ENCODE data around the gene CTXN2. TPM values are rescaled to one million over a fixed set of nuclear protein-coding genes. Genes with fewer than 3 reads are reported as not detected.

CTXN2 gene
- total and polyA plus RNA-seq, 2 of the 13 experiments (the other 11 are each of a cell fraction or from before 2014, with no cell fraction given), result not detected

DNA sequence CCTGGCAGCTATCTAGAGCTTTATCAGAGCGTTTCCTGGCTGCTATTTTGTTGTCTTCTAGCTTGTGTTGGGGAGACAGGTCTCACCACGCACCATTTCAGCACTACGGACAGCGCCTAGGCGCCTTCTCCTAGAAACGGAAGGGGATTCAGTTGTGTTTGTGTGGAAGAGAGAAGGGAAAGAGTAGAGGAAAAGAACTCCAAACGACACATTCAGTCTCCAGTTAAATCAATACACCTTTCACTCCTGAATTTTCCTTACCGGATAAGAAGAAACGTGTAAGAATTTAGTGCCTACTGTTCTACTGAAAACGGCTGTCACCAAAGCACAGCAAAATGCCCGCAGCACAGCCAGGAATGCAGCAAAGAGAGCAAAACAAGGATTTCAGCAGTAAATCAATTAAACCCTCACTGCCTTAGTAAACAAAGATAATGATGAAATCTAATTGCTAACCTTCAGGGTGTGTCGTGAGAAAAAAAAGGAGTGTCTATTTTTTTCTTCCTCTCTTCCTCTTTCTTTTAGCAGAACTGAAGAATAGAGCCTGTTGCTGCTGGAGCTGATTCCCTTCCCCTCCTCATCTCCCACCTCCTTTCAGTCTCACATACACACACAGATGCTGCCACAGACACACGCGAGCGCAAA lies 412 bp upstream of the CTXN2 start (continued):
- TF ChIP-seq RELA (CRISPR knock-in tag; IDR thresholded peaks at IDR 0.05) (no peak), BHLHE40 (IDR thresholded peaks at IDR 0.05; ENCODE audit: low read length) (no peak), ZMAT3 (CRISPR knock-in tag; conservative IDR thresholded peaks at IDR 0.05) (0 out of 2 replicates have a peak, but pooled peaks have one; percentile 32), SALL1 (CRISPR knock-in tag; IDR thresholded peaks at IDR 0.05) (peak; percentile 29; the same call in 1 of the 2 replicates), ZBTB3 (CRISPR knock-in tag; IDR thresholded peaks at IDR 0.05; ENCODE audit: borderline replicate concordance, low read depth) (no peak), KLF13 (CRISPR knock-in tag; IDR thresholded peaks at IDR 0.05) (no peak), NFE2L2 (IDR thresholded peaks at IDR 0.05; ENCODE audit: low read length) (no peak), SETDB1 (CRISPR knock-in tag; IDR thresholded peaks at IDR 0.05; ENCODE audit: borderline replicate concordance) (no peak), ZNF180 (CRISPR knock-in tag; IDR thresholded peaks at IDR 0.05; ENCODE audit: borderline replicate concordance, low read depth) (no peak), DMAP1 (CRISPR knock-in tag; IDR thresholded peaks at IDR 0.05) (no peak), RAD51 (IDR thresholded peaks at IDR 0.05; ENCODE audit: borderline replicate concordance) (no peak), PAX8 (CRISPR knock-in tag; IDR thresholded peaks at IDR 0.05; ENCODE audit: borderline replicate concordance) (no peak; the same call in 1 of the 2 replicates), ZFP37 (CRISPR knock-in tag; IDR thresholded peaks at IDR 0.05; ENCODE audit: borderline replicate concordance) (no peak), BCL6 (CRISPR knock-in tag; IDR thresholded peaks at IDR 0.05) (no peak), AKAP8 (CRISPR knock-in tag; IDR thresholded peaks at IDR 0.05) (no peak), POLR2G (IDR thresholded peaks at IDR 0.05; ENCODE audit: low read depth, low read length) (no peak), NCOA5 (CRISPR knock-in tag; IDR thresholded peaks at IDR 0.05) (no peak), RBM39 (IDR thresholded peaks at IDR 0.05; ENCODE audit: low read depth, low read length, poor library complexity, severe bottlenecking) (no peak), ZNF556 (CRISPR knock-in tag; IDR thresholded peaks at IDR 0.05; ENCODE audit: borderline replicate concordance) (no peak), ZFX (CRISPR knock-in tag; IDR thresholded peaks at IDR 0.05; ENCODE audit: low read depth) (no peak), AGO1 (IDR thresholded peaks at IDR 0.05; ENCODE audit: low read depth, low read length, poor library complexity, severe bottlenecking) (no peak), ZNF501 (CRISPR knock-in tag; IDR thresholded peaks at IDR 0.05) (no peak)
- TF ChIP-seq, protein P1, sequence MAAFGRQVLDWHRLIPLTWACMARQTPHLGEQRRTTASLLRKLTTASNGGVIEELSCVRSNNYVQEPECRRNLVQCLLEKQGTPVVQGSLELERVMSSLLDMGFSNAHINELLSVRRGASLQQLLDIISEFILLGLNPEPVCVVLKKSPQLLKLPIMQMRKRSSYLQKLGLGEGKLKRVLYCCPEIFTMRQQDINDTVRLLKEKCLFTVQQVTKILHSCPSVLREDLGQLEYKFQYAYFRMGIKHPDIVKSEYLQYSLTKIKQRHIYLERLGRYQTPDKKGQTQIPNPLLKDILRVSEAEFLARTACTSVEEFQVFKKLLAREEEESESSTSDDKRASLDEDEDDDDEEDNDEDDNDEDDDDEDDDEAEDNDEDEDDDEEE (CRISPR knock-in tag; IDR thresholded peaks at IDR 0.05), result no peak
- TF ChIP-seq, protein P2, sequence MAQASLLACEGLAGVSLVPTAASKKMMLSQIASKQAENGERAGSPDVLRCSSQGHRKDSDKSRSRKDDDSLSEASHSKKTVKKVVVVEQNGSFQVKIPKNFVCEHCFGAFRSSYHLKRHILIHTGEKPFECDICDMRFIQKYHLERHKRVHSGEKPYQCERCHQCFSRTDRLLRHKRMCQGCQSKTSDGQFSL (CRISPR knock-in tag; IDR thresholded peaks at IDR 0.05), result no peak
- TF ChIP-seq, protein P3, sequence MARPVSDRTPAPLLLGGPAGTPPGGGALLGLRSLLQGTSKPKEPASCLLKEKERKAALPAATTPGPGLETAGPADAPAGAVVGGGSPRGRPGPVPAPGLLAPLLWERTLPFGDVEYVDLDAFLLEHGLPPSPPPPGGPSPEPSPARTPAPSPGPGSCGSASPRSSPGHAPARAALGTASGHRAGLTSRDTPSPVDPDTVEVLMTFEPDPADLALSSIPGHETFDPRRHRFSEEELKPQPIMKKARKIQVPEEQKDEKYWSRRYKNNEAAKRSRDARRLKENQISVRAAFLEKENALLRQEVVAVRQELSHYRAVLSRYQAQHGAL (CRISPR knock-in tag; IDR thresholded peaks at IDR 0.05; ENCODE audit: not compliant biosample characterization), result no peak
- TF ChIP-seq, protein P4, sequence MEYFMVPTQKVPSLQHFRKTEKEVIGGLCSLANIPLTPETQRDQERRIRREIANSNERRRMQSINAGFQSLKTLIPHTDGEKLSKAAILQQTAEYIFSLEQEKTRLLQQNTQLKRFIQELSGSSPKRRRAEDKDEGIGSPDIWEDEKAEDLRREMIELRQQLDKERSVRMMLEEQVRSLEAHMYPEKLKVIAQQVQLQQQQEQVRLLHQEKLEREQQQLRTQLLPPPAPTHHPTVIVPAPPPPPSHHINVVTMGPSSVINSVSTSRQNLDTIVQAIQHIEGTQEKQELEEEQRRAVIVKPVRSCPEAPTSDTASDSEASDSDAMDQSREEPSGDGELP (IDR thresholded peaks at IDR 0.05; ENCODE audit: borderline replicate concordance, low read depth), result no peak
- TF ChIP-seq, protein P5, sequence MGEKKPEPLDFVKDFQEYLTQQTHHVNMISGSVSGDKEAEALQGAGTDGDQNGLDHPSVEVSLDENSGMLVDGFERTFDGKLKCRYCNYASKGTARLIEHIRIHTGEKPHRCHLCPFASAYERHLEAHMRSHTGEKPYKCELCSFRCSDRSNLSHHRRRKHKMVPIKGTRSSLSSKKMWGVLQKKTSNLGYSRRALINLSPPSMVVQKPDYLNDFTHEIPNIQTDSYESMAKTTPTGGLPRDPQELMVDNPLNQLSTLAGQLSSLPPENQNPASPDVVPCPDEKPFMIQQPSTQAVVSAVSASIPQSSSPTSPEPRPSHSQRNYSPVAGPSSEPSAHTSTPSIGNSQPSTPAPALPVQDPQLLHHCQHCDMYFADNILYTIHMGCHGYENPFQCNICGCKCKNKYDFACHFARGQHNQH (CRISPR knock-in tag; IDR thresholded peaks at IDR 0.05), result no peak; the same call in 1 of the 2 replicates

All from HepG2 (cell line).